ENCODE data around the gene NSMCE1. TPM values are rescaled to one million over a fixed set of nuclear protein-coding genes. Genes with fewer than 3 reads are reported as not detected.

Gene NSMCE1
- total RNA-seq, 1 experiment from 2014 or later, result 106 TPM

- H3K27ac Mint-ChIP-seq (ENCODE audit: low read depth, unreplicated experiment), result peak overlapping the region; percentile 65
- no peaks in the 10 kb centered on the region for H3K36me3 Mint-ChIP-seq (ENCODE audit: insufficient read depth, unreplicated experiment)
- ChIA-PET CTCF (interaction anchor here (1.1 to 1.7 kb wide), 2 partner anchors 18 to 52 kb away, joined by 3 to 6 read pairs; partner anchors contain the start of gene NSMCE1), POLR2A (interaction anchor here (0.7 to 1.7 kb wide), 5 partner anchors 18 to 36 kb away, joined by 3 to 5 read pairs (median 4); partner anchors contain the start of gene NSMCE1)
- intact Hi-C loops (cut with micrococcal nuclease), result no loop called here
- peaks cover 10% of the 10 kb centered on the region for H3K4me1 Mint-ChIP-seq (ENCODE audit: insufficient read depth, unreplicated experiment)
- H3K9me3 Mint-ChIP-seq (ENCODE audit: unreplicated experiment), result peaks cover 6% of the 10 kb centered on the region
- no peaks in the 10 kb centered on the region for H3K27me3 Mint-ChIP-seq (ENCODE audit: insufficient read depth, unreplicated experiment)
- no TSS peak for BruUV-seq (replicated peaks)
- H3K4me3 Mint-ChIP-seq (ENCODE audit: unreplicated experiment), result no peak overlapping the region
- TF ChIP-seq CTCF (IDR thresholded peaks at IDR 0.05; ENCODE audit: unreplicated experiment), result no peak
- DNase-seq (ENCODE audit: unreplicated experiment), result peak; percentile 94
These were observed 17.9 kb upstream of the NSMCE1 start for GRCh38 chr16:27286451-27286850.

- peak overlapping the region; percentile 65 for H3K27ac Mint-ChIP-seq (ENCODE audit: low read depth, unreplicated experiment)
- H3K4me3 Mint-ChIP-seq (ENCODE audit: unreplicated experiment), result no peak overlapping the region
- intact Hi-C loops (cut with micrococcal nuclease), result no loop called here
These were observed 17.2 kb upstream of the NSMCE1 start for GRCh38 chr16:27285676-27286196.

GRCh38 chr16:27284865-27285675 lies 16.5 kb upstream of the NSMCE1 start:
- no peak overlapping the region for H3K4me3 Mint-ChIP-seq (ENCODE audit: unreplicated experiment)
- CTCF ChIA-PET, result interaction anchor here (0.6 to 1.1 kb wide), 3 partner anchors 15 to 51 kb away, joined by 3 to 4 read pairs (median 3); no protein-coding TSS in a partner anchor
- intact Hi-C loops (cut with micrococcal nuclease), result no loop called here

More at GRCh38 chr16:27285676-27286196, 17.2 kb upstream of the NSMCE1 start:
- no peak for DNase-seq (ENCODE audit: unreplicated experiment)
- Mint-ChIP-seq H3K36me3 (ENCODE audit: insufficient read depth, unreplicated experiment) (no peaks in the 10 kb centered on the region), H3K27me3 (ENCODE audit: insufficient read depth, unreplicated experiment) (no peaks in the 10 kb centered on the region), H3K4me1 (ENCODE audit: insufficient read depth, unreplicated experiment) (peaks cover 10% of the 10 kb centered on the region), H3K9me3 (ENCODE audit: unreplicated experiment) (peaks cover 6% of the 10 kb centered on the region)
- POLR2A ChIA-PET, result interaction anchor here (1.2 to 1.7 kb wide), 3 partner anchors 17 to 23 kb away, joined by 3 to 5 read pairs (median 5); partner anchors contain the start of gene NSMCE1
- no TSS peak for BruUV-seq (replicated peaks)
- CTCF ChIA-PET, result interaction anchor here (0.8 to 1.1 kb wide), 2 partner anchors 16 to 52 kb away, joined by 3 read pairs; no protein-coding TSS in a partner anchor
- TF ChIP-seq CTCF (IDR thresholded peaks at IDR 0.05; ENCODE audit: unreplicated experiment), result no peak

More at GRCh38 chr16:27284865-27285675, 16.5 kb upstream of the NSMCE1 start:
- H3K27me3 Mint-ChIP-seq (ENCODE audit: insufficient read depth, unreplicated experiment), result no peaks in the 10 kb centered on the region
- H3K4me1 Mint-ChIP-seq (ENCODE audit: insufficient read depth, unreplicated experiment), result peaks cover 10% of the 10 kb centered on the region
- DNase-seq (ENCODE audit: unreplicated experiment), result no peak
- POLR2A ChIA-PET, result interaction anchor here (0.6 to 1.7 kb wide), 3 partner anchors 16 to 33 kb away, joined by 3 to 5 read pairs (median 5); partner anchors contain the start of gene NSMCE1
- no peak for TF ChIP-seq CTCF (IDR thresholded peaks at IDR 0.05; ENCODE audit: unreplicated experiment)
- H3K36me3 Mint-ChIP-seq (ENCODE audit: insufficient read depth, unreplicated experiment), result no peaks in the 10 kb centered on the region
- H3K27ac Mint-ChIP-seq (ENCODE audit: low read depth, unreplicated experiment), result no peak overlapping the region
- peaks cover 6% of the 10 kb centered on the region for H3K9me3 Mint-ChIP-seq (ENCODE audit: unreplicated experiment)
- no TSS peak for BruUV-seq (replicated peaks)

All from MCF 10A (cell line).